ENCODE data around the gene DNAJB6. TPM values are rescaled to one million over a fixed set of nuclear protein-coding genes. Genes with fewer than 3 reads are reported as not detected.

Gene DNAJB6
- total RNA-seq, 1 experiment from 2014 or later: 82.5 TPM

GRCh38 chr7:157379493-157379892 is 42.7 kb downstream of the DNAJB6 start:
- Histone ChIP-seq H3K4me1 (ENCODE audit: control insufficient read depth in 1 of 2, insufficient read depth in 2 of 2, low read length in 2 of 2) (no peaks in the 10 kb centered on the region), H3K9me3 (ENCODE audit: control insufficient read depth in 1 of 2, insufficient read depth in 1 of 2, low read depth in 1 of 2, low read length in 2 of 2) (no peaks in the 10 kb centered on the region), H3K27me3 (ENCODE audit: insufficient read depth, low read length) (no peaks in the 10 kb centered on the region), H3K9ac (ENCODE audit: low read length) (no peak overlapping the region), H3K9me2 (ENCODE audit: insufficient read depth) (no peaks in the 10 kb centered on the region), H3K4me2 (ENCODE audit: low read length) (no peak overlapping the region), H3K4me3 (replicated peaks in 1 of 2; ENCODE audit: low read depth in 1 of 2, low read length in 2 of 2) (no peak overlapping the region), H4K20me1 (ENCODE audit: insufficient read depth) (peaks cover 10% of the 10 kb centered on the region; the same call in 1 of the 2 replicates), H3K36me3 (ENCODE audit: control insufficient read depth in 1 of 2, insufficient read depth in 2 of 2, low read length in 2 of 2) (peaks cover 8 to 13% of the 10 kb centered on the region in 2 experiments; a peak in 2 of 4 replicates), H2AFZ (ENCODE audit: low read depth, low read length, poor library complexity, severe bottlenecking) (no peak overlapping the region), H3K79me2 (ENCODE audit: insufficient read depth, low read length) (peaks cover 94% of the 10 kb centered on the region), H3K27ac (ENCODE audit: low read depth, low read length) (no peak overlapping the region)
- ChIA-PET CTCF (interaction anchor here (1.2 kb wide), 1 partner anchor 7 kb away, joined by 4 read pairs; no protein-coding TSS in a partner anchor), POLR2A (no interaction called here), RAD21 (ENCODE audit: low non-redundant PET in 1 of 2, low total read pairs in 2 of 2, uncharacterized antibody in 2 of 2, unreplicated experiment in 2 of 2) (no interaction called here)
- TF ChIP-seq SRF (IDR thresholded peaks at IDR 0.05; ENCODE audit: low read depth) (no peak), YY1 (IDR thresholded peaks at IDR 0.05; ENCODE audit: extremely low read depth, insufficient replicate concordance, low read depth, low read length) (no peak), ZBTB33 (IDR thresholded peaks at IDR 0.05; ENCODE audit: extremely low read depth, insufficient replicate concordance, low read length) (no peak), TCF7L2 (IDR thresholded peaks at IDR 0.05; ENCODE audit: borderline replicate concordance, extremely low read depth, insufficient read depth, insufficient read length) (no peak), EGR1 (IDR thresholded peaks at IDR 0.05; ENCODE audit: low read depth) (no peak), ZFX (IDR thresholded peaks at IDR 0.05) (no peak), CBX3 (IDR thresholded peaks at IDR 0.05; ENCODE audit: low read depth) (no peak), SP1 (IDR thresholded peaks at IDR 0.05; ENCODE audit: low read depth) (no peak), RAD21 (IDR thresholded peaks at IDR 0.05; ENCODE audit: low read depth) (no peak), EZH2 (IDR thresholded peaks at IDR 0.05) (no peak), ZNF274 (IDR thresholded peaks at IDR 0.05; ENCODE audit: low read depth, low read length) (no peak), CEBPB (IDR thresholded peaks at IDR 0.05; ENCODE audit: low read depth) (no peak), FOSL1 (IDR thresholded peaks at IDR 0.05; ENCODE audit: low read depth) (no peak), SIN3A (IDR thresholded peaks at IDR 0.05; ENCODE audit: low read depth) (no peak), EZH2phosphoT487 (IDR thresholded peaks at IDR 0.05; ENCODE audit: borderline replicate concordance) (no peak)
- TF ChIP-seq, protein P1, sequence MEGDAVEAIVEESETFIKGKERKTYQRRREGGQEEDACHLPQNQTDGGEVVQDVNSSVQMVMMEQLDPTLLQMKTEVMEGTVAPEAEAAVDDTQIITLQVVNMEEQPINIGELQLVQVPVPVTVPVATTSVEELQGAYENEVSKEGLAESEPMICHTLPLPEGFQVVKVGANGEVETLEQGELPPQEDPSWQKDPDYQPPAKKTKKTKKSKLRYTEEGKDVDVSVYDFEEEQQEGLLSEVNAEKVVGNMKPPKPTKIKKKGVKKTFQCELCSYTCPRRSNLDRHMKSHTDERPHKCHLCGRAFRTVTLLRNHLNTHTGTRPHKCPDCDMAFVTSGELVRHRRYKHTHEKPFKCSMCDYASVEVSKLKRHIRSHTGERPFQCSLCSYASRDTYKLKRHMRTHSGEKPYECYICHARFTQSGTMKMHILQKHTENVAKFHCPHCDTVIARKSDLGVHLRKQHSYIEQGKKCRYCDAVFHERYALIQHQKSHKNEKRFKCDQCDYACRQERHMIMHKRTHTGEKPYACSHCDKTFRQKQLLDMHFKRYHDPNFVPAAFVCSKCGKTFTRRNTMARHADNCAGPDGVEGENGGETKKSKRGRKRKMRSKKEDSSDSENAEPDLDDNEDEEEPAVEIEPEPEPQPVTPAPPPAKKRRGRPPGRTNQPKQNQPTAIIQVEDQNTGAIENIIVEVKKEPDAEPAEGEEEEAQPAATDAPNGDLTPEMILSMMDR (IDR thresholded peaks at IDR 0.05 in 2 of 3, conservative IDR thresholded peaks at IDR 0.05 in 1 of 3; ENCODE audit: borderline replicate concordance in 1 of 3, insufficient read depth in 1 of 3, low read depth in 2 of 3, low read length in 2 of 3): no peak
- TF ChIP-seq, protein P2, sequence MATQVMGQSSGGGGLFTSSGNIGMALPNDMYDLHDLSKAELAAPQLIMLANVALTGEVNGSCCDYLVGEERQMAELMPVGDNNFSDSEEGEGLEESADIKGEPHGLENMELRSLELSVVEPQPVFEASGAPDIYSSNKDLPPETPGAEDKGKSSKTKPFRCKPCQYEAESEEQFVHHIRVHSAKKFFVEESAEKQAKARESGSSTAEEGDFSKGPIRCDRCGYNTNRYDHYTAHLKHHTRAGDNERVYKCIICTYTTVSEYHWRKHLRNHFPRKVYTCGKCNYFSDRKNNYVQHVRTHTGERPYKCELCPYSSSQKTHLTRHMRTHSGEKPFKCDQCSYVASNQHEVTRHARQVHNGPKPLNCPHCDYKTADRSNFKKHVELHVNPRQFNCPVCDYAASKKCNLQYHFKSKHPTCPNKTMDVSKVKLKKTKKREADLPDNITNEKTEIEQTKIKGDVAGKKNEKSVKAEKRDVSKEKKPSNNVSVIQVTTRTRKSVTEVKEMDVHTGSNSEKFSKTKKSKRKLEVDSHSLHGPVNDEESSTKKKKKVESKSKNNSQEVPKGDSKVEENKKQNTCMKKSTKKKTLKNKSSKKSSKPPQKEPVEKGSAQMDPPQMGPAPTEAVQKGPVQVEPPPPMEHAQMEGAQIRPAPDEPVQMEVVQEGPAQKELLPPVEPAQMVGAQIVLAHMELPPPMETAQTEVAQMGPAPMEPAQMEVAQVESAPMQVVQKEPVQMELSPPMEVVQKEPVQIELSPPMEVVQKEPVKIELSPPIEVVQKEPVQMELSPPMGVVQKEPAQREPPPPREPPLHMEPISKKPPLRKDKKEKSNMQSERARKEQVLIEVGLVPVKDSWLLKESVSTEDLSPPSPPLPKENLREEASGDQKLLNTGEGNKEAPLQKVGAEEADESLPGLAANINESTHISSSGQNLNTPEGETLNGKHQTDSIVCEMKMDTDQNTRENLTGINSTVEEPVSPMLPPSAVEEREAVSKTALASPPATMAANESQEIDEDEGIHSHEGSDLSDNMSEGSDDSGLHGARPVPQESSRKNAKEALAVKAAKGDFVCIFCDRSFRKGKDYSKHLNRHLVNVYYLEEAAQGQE (IDR thresholded peaks at IDR 0.05; ENCODE audit: low read depth): no peak
- TF ChIP-seq, protein P3, sequence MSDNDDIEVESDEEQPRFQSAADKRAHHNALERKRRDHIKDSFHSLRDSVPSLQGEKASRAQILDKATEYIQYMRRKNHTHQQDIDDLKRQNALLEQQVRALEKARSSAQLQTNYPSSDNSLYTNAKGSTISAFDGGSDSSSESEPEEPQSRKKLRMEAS (IDR thresholded peaks at IDR 0.05): no peak
- intact Hi-C loops (cut with micrococcal nuclease): no loop called here
- no TSS peak for BruUV-seq (replicated peaks)
- ATAC-seq (no peak), DNase-seq (ENCODE audit: low read depth, low spot score) (no peak)
